ENCODE measurements around the gene CYP3A5. TPM values are rescaled to one million over a fixed set of nuclear protein-coding genes. Genes with fewer than 3 reads are reported as not detected.

The CYP3A5 gene
- total and polyA plus RNA-seq, 2 of the 13 experiments (the other 11 are each of a cell fraction or from before 2014, with no cell fraction given): 5.7 to 9.3 TPM

DNA sequence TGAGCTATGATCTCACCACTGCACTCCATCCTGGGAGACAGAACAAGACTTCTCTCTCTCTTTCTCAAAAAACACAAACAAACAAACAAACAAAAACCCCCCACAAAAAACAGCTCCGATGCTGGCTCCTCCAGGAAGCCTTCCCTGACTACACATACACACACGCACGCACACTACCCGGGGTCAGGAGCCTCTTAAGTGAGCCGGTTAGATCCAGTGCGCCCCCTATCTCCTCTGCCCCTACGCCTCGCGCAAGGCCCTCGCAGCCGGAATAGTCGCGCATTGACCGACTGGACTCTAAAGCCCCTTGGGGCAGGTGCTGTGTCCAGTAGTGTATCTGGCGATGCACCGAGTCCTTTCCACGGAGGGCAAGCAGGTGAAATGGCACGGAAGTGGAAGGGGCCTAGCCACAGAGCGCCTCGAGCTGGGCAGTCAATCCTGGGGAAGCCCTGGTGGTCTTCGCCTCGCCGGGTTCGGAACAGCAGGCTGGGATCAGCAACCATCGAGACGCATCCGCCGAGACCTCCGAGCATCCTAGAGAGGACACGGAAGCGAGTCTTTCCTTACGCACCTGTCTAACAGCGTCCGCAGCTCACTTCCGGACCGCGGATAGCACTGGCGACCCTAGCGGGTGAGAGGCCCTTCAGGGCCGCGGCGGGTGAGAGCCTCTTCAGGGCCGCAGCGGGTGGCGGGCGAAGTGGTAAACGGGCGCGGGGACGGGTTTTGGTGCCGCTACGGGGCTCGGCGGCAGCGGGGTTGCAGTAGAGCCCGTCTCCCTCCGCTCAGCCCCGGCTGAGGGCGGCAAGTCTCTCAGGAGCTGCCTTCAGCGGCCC, 63.2 kb downstream of the CYP3A5 start, which contains the start of gene ZSCAN25 (continued):
- TF ChIP-seq ZNF788 (CRISPR knock-in tag; IDR thresholded peaks at IDR 0.05; ENCODE audit: borderline replicate concordance) (peak; percentile 83; the same call in 1 of the 2 replicates), ZNF207 (IDR thresholded peaks at IDR 0.05; ENCODE audit: borderline replicate concordance) (0 out of 2 replicates have a peak, but pooled peaks have one; percentile 64), ZNF460 (CRISPR knock-in tag; IDR thresholded peaks at IDR 0.05; ENCODE audit: borderline replicate concordance) (no peak; the same call in 1 of the 2 replicates), TBL1XR1 (IDR thresholded peaks at IDR 0.05; ENCODE audit: borderline replicate concordance, low read length, partially characterized antibody) (peak; percentile 14), HOMEZ (CRISPR knock-in tag; IDR thresholded peaks at IDR 0.05; ENCODE audit: low read depth) (no peak), SCMH1 (CRISPR knock-in tag; IDR thresholded peaks at IDR 0.05; ENCODE audit: borderline replicate concordance) (no peak), KAT2B (IDR thresholded peaks at IDR 0.05; ENCODE audit: borderline replicate concordance, low read depth, low read length) (no peak), ZBTB38 (CRISPR knock-in tag; IDR thresholded peaks at IDR 0.05) (no peak), FOXA1 (IDR thresholded peaks at IDR 0.05) (no peak), FOXA1 (CRISPR knock-in tag; IDR thresholded peaks at IDR 0.05) (peak; percentile 43; the same call in 1 of the 2 replicates), HNRNPLL (IDR thresholded peaks at IDR 0.05; ENCODE audit: low read depth, low read length, poor library complexity, severe bottlenecking) (peak; percentile 80), LCORL (IDR thresholded peaks at IDR 0.05) (no peak), LCORL (CRISPR knock-in tag; IDR thresholded peaks at IDR 0.05) (peak; percentile 71), E2F2 (CRISPR knock-in tag; IDR thresholded peaks at IDR 0.05; ENCODE audit: borderline replicate concordance) (no peak), ZNF562 (CRISPR knock-in tag; IDR thresholded peaks at IDR 0.05; ENCODE audit: borderline replicate concordance) (no peak), ZNF572 (CRISPR knock-in tag; IDR thresholded peaks at IDR 0.05) (no peak), CSRNP1 (CRISPR knock-in tag; IDR thresholded peaks at IDR 0.05) (peak; percentile 73; the same call in 1 of the 2 replicates)
- TF ChIP-seq, protein P1, sequence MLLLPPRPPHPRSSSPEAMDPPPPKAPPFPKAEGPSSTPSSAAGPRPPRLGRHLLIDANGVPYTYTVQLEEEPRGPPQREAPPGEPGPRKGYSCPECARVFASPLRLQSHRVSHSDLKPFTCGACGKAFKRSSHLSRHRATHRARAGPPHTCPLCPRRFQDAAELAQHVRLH (CRISPR knock-in tag; IDR thresholded peaks at IDR 0.05; ENCODE audit: borderline replicate concordance, low read depth): peak; percentile 93
- TF ChIP-seq, protein P2, sequence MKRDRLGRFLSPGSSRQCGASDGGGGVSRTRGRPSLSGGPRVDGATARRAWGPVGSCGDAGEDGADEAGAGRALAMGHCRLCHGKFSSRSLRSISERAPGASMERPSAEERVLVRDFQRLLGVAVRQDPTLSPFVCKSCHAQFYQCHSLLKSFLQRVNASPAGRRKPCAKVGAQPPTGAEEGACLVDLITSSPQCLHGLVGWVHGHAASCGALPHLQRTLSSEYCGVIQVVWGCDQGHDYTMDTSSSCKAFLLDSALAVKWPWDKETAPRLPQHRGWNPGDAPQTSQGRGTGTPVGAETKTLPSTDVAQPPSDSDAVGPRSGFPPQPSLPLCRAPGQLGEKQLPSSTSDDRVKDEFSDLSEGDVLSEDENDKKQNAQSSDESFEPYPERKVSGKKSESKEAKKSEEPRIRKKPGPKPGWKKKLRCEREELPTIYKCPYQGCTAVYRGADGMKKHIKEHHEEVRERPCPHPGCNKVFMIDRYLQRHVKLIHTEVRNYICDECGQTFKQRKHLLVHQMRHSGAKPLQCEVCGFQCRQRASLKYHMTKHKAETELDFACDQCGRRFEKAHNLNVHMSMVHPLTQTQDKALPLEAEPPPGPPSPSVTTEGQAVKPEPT (CRISPR knock-in tag; IDR thresholded peaks at IDR 0.05; ENCODE audit: low read depth): peak; percentile 85

Measured in HepG2 (cell line).